Neural cell (in vitro differentiated cells): ENCODE data around the gene JUNB.

Source experiments
- CTCF ChIP-seq: fragments of 450-650 bp; IDR thresholded peaks from 2 replicates; pipeline ENCODE4 v1.5.1; 2014; ENCODE audit warnings: antibody characterized with exemption, mild to moderate bottlenecking, moderate library complexity; ENCODE audit not compliant: poor library complexity, severe bottlenecking
- EP300 ChIP-seq: fragments of 450-650 bp; conservative IDR thresholded peaks from 2 replicates; pipeline ENCODE4 v1.6.1; 2014; ENCODE audit warnings: antibody characterized with exemption, mild to moderate bottlenecking, moderate library complexity; ENCODE audit not compliant: poor library complexity, severe bottlenecking
- EZH2 ChIP-seq: fragments of 200-600, 300-800 bp; shearing (Covaris generic), sonication (generic); IDR thresholded peaks from 2 replicates; pipeline ENCODE4 v1.6.1; 2014; ENCODE audit warnings: antibody characterized with exemption, low read length, borderline replicate concordance, mild to moderate bottlenecking; ENCODE audit not compliant: insufficient read depth, poor library complexity, severe bottlenecking
- MXI1 ChIP-seq: fragments of 450-650 bp; conservative IDR thresholded peaks from 2 replicates; pipeline ENCODE4 v1.6.1; 2014; ENCODE audit warnings: antibody characterized with exemption, mild to moderate bottlenecking; ENCODE audit not compliant: poor library complexity, severe bottlenecking
- POLR2AphosphoS5 ChIP-seq: IDR thresholded peaks from 2 replicates; pipeline ENCODE4 v1.6.1; 2012
- RAD21 ChIP-seq: fragments of 450-650 bp; conservative IDR thresholded peaks from 2 replicates; pipeline ENCODE4 v1.6.1; 2014; ENCODE audit warnings: antibody characterized with exemption, mild to moderate bottlenecking, moderate library complexity
- REST ChIP-seq: IDR thresholded peaks from 2 replicates; pipeline ENCODE4 v1.6.1; 2012; ENCODE audit warnings: borderline replicate concordance
- SMC3 ChIP-seq: fragments of 450-650 bp; conservative IDR thresholded peaks from 2 replicates; pipeline ENCODE4 v1.6.1; 2014; ENCODE audit warnings: antibody characterized with exemption, mild to moderate bottlenecking, moderate library complexity; ENCODE audit not compliant: poor library complexity
- TAF1 ChIP-seq: IDR thresholded peaks from 2 replicates; pipeline ENCODE4 v1.6.1; 2012; ENCODE audit warnings: low read depth

DNA sequence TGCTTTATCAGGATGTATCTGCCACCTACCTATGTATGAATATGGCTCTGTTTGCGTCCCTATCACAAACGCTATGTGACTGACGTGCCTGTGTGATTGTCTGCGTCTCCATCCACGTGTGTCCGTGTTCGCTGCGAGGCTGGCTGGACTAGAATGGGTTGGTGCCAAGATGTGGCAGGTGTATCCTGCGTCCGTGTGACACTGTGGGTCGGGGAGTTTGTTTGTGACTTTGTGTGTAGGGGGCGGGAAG lies 9.2 kb upstream of the JUNB start:
- TF ChIP-seq CTCF: no peak
- no peak for TF ChIP-seq REST
- no peak for TF ChIP-seq EZH2
- no peak for TF ChIP-seq POLR2AphosphoS5
- TF ChIP-seq RAD21: no peak
- TF ChIP-seq EP300: no peak
- no peak for TF ChIP-seq TAF1
- no peak for TF ChIP-seq MXI1
- no peak for TF ChIP-seq SMC3
